Loucy (cell line): ENCODE data around the gene RARRES2.

ENCODE experiments used
- EZH2phosphoT487 ChIP-seq: fragments of 200-600 bp; IDR thresholded peaks from 2 replicates; pipeline ENCODE4 v1.6.1; 2018; ENCODE audit warnings: antibody characterized with exemption, mild to moderate bottlenecking, moderate library complexity, borderline replicate concordance
- TF ChIP-seq, protein P1 (sequence below): fragments of 200-600 bp; sonication (generic); conservative IDR thresholded peaks from 2 replicates; pipeline ENCODE4 v1.5.1; 2014; ENCODE audit warnings: mild to moderate bottlenecking, antibody characterized with exemption, low read length

DNA sequence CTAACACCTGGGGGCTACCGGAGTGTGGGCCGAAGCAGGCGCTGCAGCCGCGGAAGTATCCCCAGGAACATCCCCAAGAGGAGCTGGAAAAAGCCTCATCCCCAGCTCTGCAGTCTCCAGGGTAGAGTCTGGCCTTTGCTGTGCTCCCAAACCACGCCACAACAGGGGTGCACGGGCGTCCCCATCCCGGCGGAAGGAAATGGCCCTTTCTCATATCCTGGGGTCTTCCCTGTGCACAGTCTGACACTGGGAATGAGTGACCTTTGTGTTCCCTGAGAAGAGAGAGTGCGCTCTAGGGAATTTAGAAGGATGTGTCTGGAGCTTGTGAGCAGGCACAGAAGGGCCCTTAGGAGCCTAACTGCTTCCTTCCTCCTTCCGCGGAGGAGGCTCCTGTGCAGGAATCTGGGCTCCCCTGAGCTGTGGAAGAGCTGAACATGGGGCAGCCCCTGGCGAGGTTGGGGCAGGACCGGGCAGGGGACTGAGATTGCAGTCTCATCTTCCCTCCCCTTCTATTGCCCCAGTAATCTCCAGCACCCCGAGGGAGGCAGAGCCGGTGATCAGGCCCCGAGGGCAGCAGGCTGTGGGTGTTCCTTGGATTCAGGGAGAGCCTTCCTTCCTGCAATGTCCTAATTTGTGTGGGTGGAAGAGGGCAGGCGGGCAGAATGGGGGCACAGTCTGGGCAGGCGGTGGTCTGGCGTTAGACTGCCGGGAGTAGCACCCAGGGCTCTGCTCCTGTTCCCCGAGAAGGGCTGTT is 28.5 kb upstream of the RARRES2 start:
- TF ChIP-seq, protein P1, sequence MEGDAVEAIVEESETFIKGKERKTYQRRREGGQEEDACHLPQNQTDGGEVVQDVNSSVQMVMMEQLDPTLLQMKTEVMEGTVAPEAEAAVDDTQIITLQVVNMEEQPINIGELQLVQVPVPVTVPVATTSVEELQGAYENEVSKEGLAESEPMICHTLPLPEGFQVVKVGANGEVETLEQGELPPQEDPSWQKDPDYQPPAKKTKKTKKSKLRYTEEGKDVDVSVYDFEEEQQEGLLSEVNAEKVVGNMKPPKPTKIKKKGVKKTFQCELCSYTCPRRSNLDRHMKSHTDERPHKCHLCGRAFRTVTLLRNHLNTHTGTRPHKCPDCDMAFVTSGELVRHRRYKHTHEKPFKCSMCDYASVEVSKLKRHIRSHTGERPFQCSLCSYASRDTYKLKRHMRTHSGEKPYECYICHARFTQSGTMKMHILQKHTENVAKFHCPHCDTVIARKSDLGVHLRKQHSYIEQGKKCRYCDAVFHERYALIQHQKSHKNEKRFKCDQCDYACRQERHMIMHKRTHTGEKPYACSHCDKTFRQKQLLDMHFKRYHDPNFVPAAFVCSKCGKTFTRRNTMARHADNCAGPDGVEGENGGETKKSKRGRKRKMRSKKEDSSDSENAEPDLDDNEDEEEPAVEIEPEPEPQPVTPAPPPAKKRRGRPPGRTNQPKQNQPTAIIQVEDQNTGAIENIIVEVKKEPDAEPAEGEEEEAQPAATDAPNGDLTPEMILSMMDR, result no peak
- TF ChIP-seq EZH2phosphoT487, result no peak
